ENCODE results near the gene AMFR.

Gene AMFR

DNA sequence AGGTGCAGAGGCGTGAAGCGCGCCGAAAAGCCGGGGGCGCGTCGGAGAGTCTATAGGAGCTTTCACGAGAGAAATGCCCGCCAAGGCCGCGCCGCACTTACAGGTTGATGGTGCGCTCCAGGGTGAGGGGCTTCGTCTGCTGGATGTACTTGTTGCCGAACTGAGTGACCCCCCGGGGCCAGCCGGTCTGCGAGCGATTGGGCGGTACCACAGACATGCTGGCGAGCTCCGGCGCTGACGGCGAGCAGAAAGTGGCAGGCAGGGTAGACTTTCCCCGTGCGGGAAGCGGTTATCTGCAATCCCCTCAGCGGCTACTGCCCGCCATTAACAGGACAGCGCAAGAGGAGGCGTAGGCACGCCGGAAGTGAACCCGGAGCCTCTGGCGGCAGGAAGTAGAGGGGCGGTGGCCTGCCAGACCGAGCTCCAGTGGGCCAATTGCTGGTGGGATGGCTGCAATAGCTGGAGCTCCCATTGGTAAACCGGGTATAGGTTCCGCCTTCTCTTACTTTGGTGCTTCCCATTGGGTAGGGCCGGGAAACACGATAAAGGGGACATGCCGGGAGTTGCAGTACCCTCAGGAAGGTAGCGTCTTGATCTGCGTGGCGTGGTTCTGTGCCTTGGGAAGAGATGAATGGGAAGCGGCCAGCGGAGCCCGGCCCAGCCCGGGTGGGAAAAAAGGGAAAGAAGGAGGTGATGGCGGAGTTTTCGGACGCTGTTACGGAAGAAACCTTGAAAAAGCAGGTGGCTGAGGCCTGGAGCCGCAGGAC, 25.8 kb upstream of the AMFR start, which contains the start of the genes NUDT21 and OGFOD1:
Gene NUDT21 (minus strand): TSS at position 347 of the 767 bp plus-strand sequence. CDS start 130 bp downstream, at position 217.
Gene OGFOD1 (plus strand): TSS at position 569 of the 767 bp plus-strand sequence. CDS start 59 bp downstream, at position 628.
- peak; percentile 95 for DNase-seq
- no peaks in the 10 kb centered on the region for H3K9me3 ChIP-seq (ENCODE audit: severe bottlenecking)
- peaks cover 49% of the 10 kb centered on the region for H3K36me3 ChIP-seq
- H3K27me3 ChIP-seq (ENCODE audit: insufficient read depth, low read depth, severe bottlenecking), result no peaks in the 10 kb centered on the region
- TF ChIP-seq, protein P1, sequence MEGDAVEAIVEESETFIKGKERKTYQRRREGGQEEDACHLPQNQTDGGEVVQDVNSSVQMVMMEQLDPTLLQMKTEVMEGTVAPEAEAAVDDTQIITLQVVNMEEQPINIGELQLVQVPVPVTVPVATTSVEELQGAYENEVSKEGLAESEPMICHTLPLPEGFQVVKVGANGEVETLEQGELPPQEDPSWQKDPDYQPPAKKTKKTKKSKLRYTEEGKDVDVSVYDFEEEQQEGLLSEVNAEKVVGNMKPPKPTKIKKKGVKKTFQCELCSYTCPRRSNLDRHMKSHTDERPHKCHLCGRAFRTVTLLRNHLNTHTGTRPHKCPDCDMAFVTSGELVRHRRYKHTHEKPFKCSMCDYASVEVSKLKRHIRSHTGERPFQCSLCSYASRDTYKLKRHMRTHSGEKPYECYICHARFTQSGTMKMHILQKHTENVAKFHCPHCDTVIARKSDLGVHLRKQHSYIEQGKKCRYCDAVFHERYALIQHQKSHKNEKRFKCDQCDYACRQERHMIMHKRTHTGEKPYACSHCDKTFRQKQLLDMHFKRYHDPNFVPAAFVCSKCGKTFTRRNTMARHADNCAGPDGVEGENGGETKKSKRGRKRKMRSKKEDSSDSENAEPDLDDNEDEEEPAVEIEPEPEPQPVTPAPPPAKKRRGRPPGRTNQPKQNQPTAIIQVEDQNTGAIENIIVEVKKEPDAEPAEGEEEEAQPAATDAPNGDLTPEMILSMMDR (IDR thresholded peaks at IDR 0.05; ENCODE audit: low read depth, low read length), result no peak
- H3K4me3 ChIP-seq (ENCODE audit: low read depth, low read length), result peak within 1 kb of the TSS; percentile 99
- H3K27ac ChIP-seq, result peak within 1 kb of the TSS; percentile 95

DNA sequence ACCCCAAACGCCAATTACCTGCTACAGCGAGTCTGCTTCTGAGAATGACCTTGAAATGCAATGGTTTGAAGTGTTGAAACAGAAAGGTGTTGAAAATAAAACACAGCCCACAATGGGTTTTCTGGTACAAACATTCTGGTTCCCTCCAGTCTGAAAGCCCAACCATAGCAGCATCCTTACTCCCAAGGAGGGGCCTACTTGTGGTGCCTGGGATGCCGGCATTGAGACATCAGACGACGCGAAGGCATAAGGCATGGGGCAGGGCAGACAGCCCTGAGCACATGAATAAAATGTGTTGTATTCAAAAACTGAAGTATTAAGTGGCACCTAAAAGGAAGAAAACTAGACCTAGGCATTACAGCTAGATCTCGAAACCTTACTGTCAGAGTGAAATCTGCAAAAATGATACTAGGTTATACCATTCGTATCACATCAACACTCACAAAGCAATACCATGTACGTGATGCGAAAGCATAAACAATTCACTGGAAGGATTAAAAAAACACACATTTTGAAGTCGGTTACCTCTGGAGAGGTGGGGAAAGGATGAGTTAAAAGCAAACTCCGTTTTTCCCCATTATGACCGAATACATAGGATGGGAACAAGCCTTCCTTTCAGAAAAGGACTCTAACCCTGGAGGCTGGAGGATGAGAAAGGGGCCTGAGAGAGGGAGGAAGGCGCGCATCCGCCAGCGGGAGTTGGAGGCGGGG, 25.1 kb upstream of the AMFR start:
- DNase-seq, result no peak
- no peaks in the 10 kb centered on the region for H3K9me3 ChIP-seq (ENCODE audit: severe bottlenecking)
- H3K27ac ChIP-seq, result peak overlapping the region; percentile 95
- TF ChIP-seq, protein P1 (IDR thresholded peaks at IDR 0.05; ENCODE audit: low read depth, low read length), result no peak
- H3K36me3 ChIP-seq, result peaks cover 51% of the 10 kb centered on the region
- H3K27me3 ChIP-seq (ENCODE audit: insufficient read depth, low read depth, severe bottlenecking), result no peaks in the 10 kb centered on the region
- peak overlapping the region; percentile 99 for H3K4me3 ChIP-seq (ENCODE audit: low read depth, low read length)

DNA sequence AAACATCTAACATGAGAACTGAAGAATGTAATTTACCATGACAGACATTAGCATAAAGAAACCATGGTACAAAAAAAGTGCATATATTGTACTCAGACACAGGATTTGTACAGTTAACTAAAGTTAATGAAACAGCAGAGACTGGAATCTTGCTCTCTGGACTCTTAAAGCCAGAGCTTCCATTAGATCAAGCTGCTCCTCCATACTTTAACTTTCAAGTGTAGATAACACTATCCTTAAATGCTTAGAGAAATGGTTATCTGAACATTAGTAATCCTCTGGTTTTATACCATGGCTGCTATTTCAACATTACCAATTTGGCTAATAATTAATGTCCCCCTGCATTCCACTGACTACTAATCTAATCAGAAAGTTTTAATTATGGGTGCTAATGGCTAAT, 22.7 kb upstream of the AMFR start:
- DNase-seq, result no peak
- H3K36me3 ChIP-seq, result peaks cover 51% of the 10 kb centered on the region
- H3K4me3 ChIP-seq (ENCODE audit: low read depth, low read length), result no peak overlapping the region
- TF ChIP-seq, protein P1 (IDR thresholded peaks at IDR 0.05; ENCODE audit: low read depth, low read length), result no peak
- no peak overlapping the region for H3K27ac ChIP-seq
- no peaks in the 10 kb centered on the region for H3K9me3 ChIP-seq (ENCODE audit: severe bottlenecking)
- H3K27me3 ChIP-seq (ENCODE audit: insufficient read depth, low read depth, severe bottlenecking), result no peaks in the 10 kb centered on the region

DNA sequence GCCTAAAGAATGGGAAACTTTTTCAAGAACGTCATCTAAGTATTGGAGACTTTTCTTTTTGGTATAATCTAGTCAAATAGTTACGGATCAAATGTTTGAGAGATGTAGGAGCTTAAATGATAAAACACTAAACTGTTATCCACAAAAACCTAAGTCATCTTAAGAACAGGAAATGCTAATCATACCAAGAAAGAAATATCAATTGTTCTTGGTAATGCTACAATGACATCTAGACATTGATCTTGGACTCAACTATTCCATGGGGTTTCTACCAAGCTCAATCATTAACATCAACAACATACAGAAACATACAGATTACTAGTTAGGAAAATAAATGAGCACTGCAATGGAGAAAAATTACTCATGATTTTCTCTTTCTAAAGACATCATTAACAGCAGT, 21.9 kb upstream of the AMFR start:
- TF ChIP-seq, protein P1 (IDR thresholded peaks at IDR 0.05; ENCODE audit: low read depth, low read length), result no peak
- H3K36me3 ChIP-seq, result peaks cover 52% of the 10 kb centered on the region
- H3K4me3 ChIP-seq (ENCODE audit: low read depth, low read length), result no peak overlapping the region
- H3K9me3 ChIP-seq (ENCODE audit: severe bottlenecking), result no peaks in the 10 kb centered on the region
- H3K27me3 ChIP-seq (ENCODE audit: insufficient read depth, low read depth, severe bottlenecking), result no peaks in the 10 kb centered on the region
- no peak overlapping the region for H3K27ac ChIP-seq
- DNase-seq, result no peak

DNA sequence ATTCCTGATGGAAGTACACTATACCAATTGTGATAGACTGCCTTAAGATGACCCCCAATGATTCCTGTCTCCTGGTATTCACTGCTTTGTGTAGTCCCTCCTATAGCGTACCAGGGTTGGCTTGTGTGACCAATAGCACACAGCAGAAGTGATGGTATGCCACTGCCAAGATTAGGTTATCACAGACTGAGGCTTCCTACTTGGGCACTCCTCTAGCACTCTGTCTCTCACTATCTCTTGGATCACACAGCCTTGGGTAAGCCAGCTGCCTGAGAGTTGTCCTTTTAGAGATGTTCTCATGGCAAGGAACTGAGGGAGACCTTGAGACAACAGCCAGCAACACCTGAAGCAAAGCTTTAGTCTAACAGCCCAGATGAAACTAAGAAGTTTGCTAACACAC, 12.7 kb upstream of the AMFR start:
- no peak overlapping the region for H3K27ac ChIP-seq
- peaks cover 80% of the 10 kb centered on the region for H3K36me3 ChIP-seq
- TF ChIP-seq, protein P1 (IDR thresholded peaks at IDR 0.05; ENCODE audit: low read depth, low read length), result no peak
- no peaks in the 10 kb centered on the region for H3K27me3 ChIP-seq (ENCODE audit: insufficient read depth, low read depth, severe bottlenecking)
- H3K9me3 ChIP-seq (ENCODE audit: severe bottlenecking), result no peaks in the 10 kb centered on the region
- H3K4me3 ChIP-seq (ENCODE audit: low read depth, low read length), result no peak overlapping the region
- DNase-seq, result no peak
